ENCODE results near the gene CRY2.
A peak's percentile ranks its signal among the peaks of the same experiment; 100 is the strongest.

The CRY2 gene

GRCh38 chr11:45906965-45907611 lies 59.8 kb downstream of the CRY2 start, which contains the start of gene FREY1:
TSS of gene FREY1 (minus strand) at chr11:45907271. CDS start at chr11:45907245, 26 bp downstream.
- in situ Hi-C loops (cut with MboI; ENCODE audit: low pct_unique_long_range_greater_than_20kb, low sequenced_read_pairs): no loop called here

GRCh38 chr11:45907911-45908370 lies 60.7 kb downstream of the CRY2 start:
- in situ Hi-C loops (cut with MboI; ENCODE audit: low pct_unique_long_range_greater_than_20kb, low sequenced_read_pairs): no loop called here
- no peak for DNase-seq

More at GRCh38 chr11:45906965-45907611, 59.8 kb downstream of the CRY2 start, which contains the start of gene FREY1:
- no peak for DNase-seq

- DNase-seq: no peak
- in situ Hi-C loops (cut with MboI; ENCODE audit: low pct_unique_long_range_greater_than_20kb, low sequenced_read_pairs): no loop called here
Observed at GRCh38 chr11:45909594-45910475, 62.6 kb downstream of the CRY2 start.

- no peak for DNase-seq
- in situ Hi-C loops (cut with MboI; ENCODE audit: low pct_unique_long_range_greater_than_20kb, low sequenced_read_pairs): no loop called here
Observed at GRCh38 chr11:45910623-45911022, 63.3 kb downstream of the CRY2 start.

- in situ Hi-C loops (cut with MboI; ENCODE audit: low pct_unique_long_range_greater_than_20kb, low sequenced_read_pairs): no loop called here
- DNase-seq: no peak
Observed at GRCh38 chr11:45913514-45913913, 66.2 kb downstream of the CRY2 start.

GRCh38 chr11:45913942-45914635 lies 66.8 kb downstream of the CRY2 start:
- in situ Hi-C loops (cut with MboI; ENCODE audit: low pct_unique_long_range_greater_than_20kb, low sequenced_read_pairs): no loop called here
- DNase-seq: no peak

- in situ Hi-C loops (cut with MboI; ENCODE audit: low pct_unique_long_range_greater_than_20kb, low sequenced_read_pairs): no loop called here
Observed at GRCh38 chr11:45915446-45915845, 68.2 kb downstream of the CRY2 start.

GRCh38 chr11:45917286-45917622 lies 70.0 kb downstream of the CRY2 start:
- no peak for DNase-seq
- in situ Hi-C loops (cut with MboI; ENCODE audit: low pct_unique_long_range_greater_than_20kb, low sequenced_read_pairs): no loop called here

More at GRCh38 chr11:45915446-45915845, 68.2 kb downstream of the CRY2 start:
- no peak for DNase-seq

- peak; percentile 97 for DNase-seq
- in situ Hi-C loops (cut with MboI; ENCODE audit: low pct_unique_long_range_greater_than_20kb, low sequenced_read_pairs): no loop called here
Observed at GRCh38 chr11:45917623-45918330, 70.5 kb downstream of the CRY2 start, which contains the start of gene PEX16. TSS of gene PEX16 (minus strand) at chr11:45917877. CDS start at chr11:45917811, 66 bp downstream.

GRCh38 chr11:45918331-45918941 lies 71.2 kb downstream of the CRY2 start:
- in situ Hi-C loops (cut with MboI; ENCODE audit: low pct_unique_long_range_greater_than_20kb, low sequenced_read_pairs): no loop called here
- DNase-seq: peak; percentile 71

GRCh38 chr11:45918962-45919675 lies 71.8 kb downstream of the CRY2 start:
- in situ Hi-C loops (cut with MboI; ENCODE audit: low pct_unique_long_range_greater_than_20kb, low sequenced_read_pairs): no loop called here
- no peak for DNase-seq

- DNase-seq: no peak
- in situ Hi-C loops (cut with MboI; ENCODE audit: low pct_unique_long_range_greater_than_20kb, low sequenced_read_pairs): no loop called here
Observed at GRCh38 chr11:45919806-45920530, 72.7 kb downstream of the CRY2 start.

GRCh38 chr11:45920531-45921477 lies 73.5 kb downstream of the CRY2 start:
- no peak for DNase-seq
- in situ Hi-C loops (cut with MboI; ENCODE audit: low pct_unique_long_range_greater_than_20kb, low sequenced_read_pairs): no loop called here

GRCh38 chr11:45921561-45922424 lies 74.5 kb downstream of the CRY2 start:
- DNase-seq: no peak
- in situ Hi-C loops (cut with MboI; ENCODE audit: low pct_unique_long_range_greater_than_20kb, low sequenced_read_pairs): no loop called here

- in situ Hi-C loops (cut with MboI; ENCODE audit: low pct_unique_long_range_greater_than_20kb, low sequenced_read_pairs): no loop called here
- no peak for DNase-seq
Observed at GRCh38 chr11:45922425-45923082, 75.3 kb downstream of the CRY2 start, which contains the start of gene LARGE2. TSS of gene LARGE2 (plus strand) at chr11:45922656. CDS start at chr11:45922883, 227 bp downstream.

Data from KBM-7 (cell line).